Stimulated activated CD4-positive, alpha-beta T cell treated with anti-CD3 and anti-CD28 coated beads, Interleukin-1b, Interleukin-23, amount 100 ng/mL, for 24 hours (primary cell): ENCODE results near the gene HNRNPCL2.
"Not testable (repeated sequence)": the region's sequence is repeated elsewhere in the genome, so short reads cannot be mapped to it uniquely, and the experiment has no call there.

Source experiments
- DNase-seq, 4 experiments: peaks; one replicate each; pipeline ENCODE4 v3.0.0-alpha.2; 2020; ENCODE audit warnings: low read depth in 4 of 4, low spot score in 1 of 4

The HNRNPCL2 gene

GRCh38 chr1:13116754-13117153 is at the start of gene HNRNPCL2:
Gene HNRNPCL2 (minus strand): TSS chr1:13116854. CDS start chr1:13116400, 454 bp downstream.
- DNase-seq = not testable (repeated sequence)

GRCh38 chr1:13165531-13165930 is 48.9 kb upstream of the HNRNPCL2 start, which contains the start of gene HNRNPCL4:
Gene HNRNPCL4 (minus strand): TSS chr1:13165631. CDS start chr1:13165467, 164 bp downstream.
- DNase-seq = not testable (repeated sequence)

- not testable (repeated sequence) for DNase-seq
Observed at GRCh38 chr1:13155909-13156308, 39.3 kb upstream of the HNRNPCL2 start, which contains the start of gene PRAMEF26. Gene PRAMEF26 (minus strand): TSS chr1:13156009. CDS start chr1:13153095, 2,914 bp downstream.

- DNase-seq = not testable (repeated sequence)
Observed at GRCh38 chr1:13070474-13070873, 46.2 kb downstream of the HNRNPCL2 start, which contains the start of gene PRAMEF25. Gene PRAMEF25 (plus strand): TSS chr1:13070774. CDS start chr1:13073694, 2,920 bp downstream.
